Pancreas (tissue), 10 donors: ENCODE measurements around the gene ASCC3. TPM values are rescaled to one million over a fixed set of nuclear protein-coding genes. Genes with fewer than 3 reads are reported as not detected.
"Not testable (repeated sequence)": the region's sequence is repeated elsewhere in the genome, so short reads cannot be mapped to it uniquely, and the experiment has no call there.

Experiments used
- ATAC-seq, 4 donors: fragments of 200-7000 bp; cut with Tn5 transposase; one replicate each; pipeline versions ENCODE4 v1.8.0 to v1.9.1; 2020; ENCODE audit warnings: mild to moderate bottlenecking in 4 of 4, moderate library complexity in 4 of 4
- DNase-seq, 6 donors: peaks; one replicate each; pipeline ENCODE4 v3.0.0-alpha.2; 2020
- FAIRE-seq: peaks from 2 replicates; lab custom pipeline; 2012; peaks lifted over from hg19 to GRCh38; lab: Jason Lieb, UNC
- H3K27ac ChIP-seq, 4 donors: fragments of 200-600 bp; sonication (generic); 1 replicate in 3 of 4; 2 replicates in 1 of 4; pipeline versions ENCODE4 v1.5.0 to v1.8.0; 2020
- H3K27me3 ChIP-seq, 4 donors: fragments of 200-600 bp; one replicate each; pipeline ENCODE4 v1.8.0; 2021
- H3K36me3 ChIP-seq, 3 donors: fragments of 200-600 bp; sonication (generic) in 1 of 3; one replicate each; pipeline versions ENCODE4 v1.5.0 to v1.8.0; 2020 to 2021
- H3K4me1 ChIP-seq, 3 donors: fragments of 200-600 bp; one replicate each; pipeline ENCODE4 v1.8.0; 2021
- H3K4me3 ChIP-seq, 4 donors: fragments of 200-600 bp; sonication (generic) in 2 of 4; one replicate each; pipeline versions ENCODE4 v1.5.0 to v1.8.0; 2020 to 2021
- H3K9me3 ChIP-seq, 4 donors: fragments of 200-600 bp; one replicate each; pipeline ENCODE4 v1.8.0; 2021
- WGBS, 2 donors: extraction: QIAGEN DNeasy Blood & Tissue Kit; methylation state at CpG; one replicate each; pipeline ENCODE4 v1.1.7; 2013; 5-methylcytosine and 5-hydroxymethylcytosine counted together
- intact Hi-C, 3 donors: fragments of 100-400 bp; cut with DNase I; formaldehyde crosslinking; loops; one replicate each; pipeline versions ENCODE4 v1.11.1 to v1.14.2; 2022
- polyA plus RNA-seq, 2 donors: library from polyadenylated mRNA; stranded (reverse); fragments of 200-250 nt; gene quantifications; one replicate each; pipeline ENCODE4 v1.2.3, GENCODE V29; 2013
- total RNA-seq, 6 donors: library from RNA; stranded (reverse); fragmentation: NEBNext Ultra II Directional in 4 of 6; extraction: Animal tissue kit (Norgen Biotek cat#: 25700) in 4 of 6; gene quantifications; one replicate each; pipeline versions ENCODE4 v1.2.1 to v1.2.4, GENCODE V29; 2021 to 2023
- TF ChIP-seq, protein P1 (sequence below), 4 donors: fragments of 200-600 bp; sonication (generic) in 3 of 4; IDR thresholded peaks; one replicate each; pipeline versions ENCODE4 v1.5.0 to v1.8.0; 2021; ENCODE audit warnings: antibody characterized with exemption in 4 of 4
- donor health status: healthy with polysubstance abuse.
- donor health status: DM: no; HTN: no; CAD: no; lungs with moderate emphysema.
- donor health status: DM: no; HTN: no; CAD: no.
- donor health status: control.
- donor health status: control.
- donor health status: Bipolar disorder and iron deficiency.
- donor health status: DM: yes; HTN: yes; CAD: no.
- donor health status: DM: no; HTN: no; CAD: no.
- donor health status: DM: no; HTN: no; CAD: no.
- donor health status: DM: yes; HTN: yes; CAD: no.

The ASCC3 gene
- total and polyA plus RNA-seq, 8 donors, result 4.4 to 20.3 (median 13.4) TPM

DNA sequence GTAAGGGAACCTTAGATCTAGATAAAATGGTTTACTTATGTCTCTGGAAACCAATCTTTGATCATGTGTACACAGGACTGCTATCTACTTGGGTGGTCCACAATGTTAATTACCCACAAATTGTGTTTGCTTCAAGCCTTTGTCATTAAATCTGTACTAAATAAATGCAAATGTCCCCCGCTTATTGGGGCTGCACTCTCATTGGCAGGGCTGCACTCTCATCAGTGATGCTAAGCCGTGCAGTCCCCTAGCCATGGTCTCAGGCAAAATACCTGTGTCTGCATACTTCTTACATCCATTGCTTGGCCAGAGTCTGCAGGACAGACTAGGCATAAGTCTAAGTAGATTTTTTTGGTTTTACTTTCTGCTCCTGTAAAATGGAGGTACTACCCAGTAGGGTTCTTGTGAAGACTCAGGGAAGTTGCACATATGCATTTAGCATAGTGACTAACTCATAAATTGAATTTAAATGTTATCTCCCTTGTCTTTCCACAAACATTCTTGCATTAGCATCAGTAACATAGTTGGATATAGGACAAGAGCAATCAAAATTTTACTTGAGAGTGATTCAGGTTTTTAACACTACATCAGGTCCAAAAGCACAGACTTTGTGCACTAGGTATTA lies 117.4 kb downstream of the ASCC3 start:
- FAIRE-seq (no peak), DNase-seq (no peak), ATAC-seq (no peak)
- H3K9me3 ChIP-seq, result no peaks in the 10 kb centered on the region
- H3K4me3 ChIP-seq, result no peak overlapping the region
- 99 to 100% methylated on average over 2 of the region's 2 CpGs for WGBS, 2 donors
- intact Hi-C loops, result no loop called here
- TF ChIP-seq, protein P1, sequence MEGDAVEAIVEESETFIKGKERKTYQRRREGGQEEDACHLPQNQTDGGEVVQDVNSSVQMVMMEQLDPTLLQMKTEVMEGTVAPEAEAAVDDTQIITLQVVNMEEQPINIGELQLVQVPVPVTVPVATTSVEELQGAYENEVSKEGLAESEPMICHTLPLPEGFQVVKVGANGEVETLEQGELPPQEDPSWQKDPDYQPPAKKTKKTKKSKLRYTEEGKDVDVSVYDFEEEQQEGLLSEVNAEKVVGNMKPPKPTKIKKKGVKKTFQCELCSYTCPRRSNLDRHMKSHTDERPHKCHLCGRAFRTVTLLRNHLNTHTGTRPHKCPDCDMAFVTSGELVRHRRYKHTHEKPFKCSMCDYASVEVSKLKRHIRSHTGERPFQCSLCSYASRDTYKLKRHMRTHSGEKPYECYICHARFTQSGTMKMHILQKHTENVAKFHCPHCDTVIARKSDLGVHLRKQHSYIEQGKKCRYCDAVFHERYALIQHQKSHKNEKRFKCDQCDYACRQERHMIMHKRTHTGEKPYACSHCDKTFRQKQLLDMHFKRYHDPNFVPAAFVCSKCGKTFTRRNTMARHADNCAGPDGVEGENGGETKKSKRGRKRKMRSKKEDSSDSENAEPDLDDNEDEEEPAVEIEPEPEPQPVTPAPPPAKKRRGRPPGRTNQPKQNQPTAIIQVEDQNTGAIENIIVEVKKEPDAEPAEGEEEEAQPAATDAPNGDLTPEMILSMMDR (IDR thresholded peaks at IDR 0.05), result no peak
- H3K27me3 ChIP-seq, result peaks cover 0 to 3% (median 0%) of the 10 kb centered on the region in 4 donors
- H3K36me3 ChIP-seq, result peaks cover 0 to 30% (median 2%) of the 10 kb centered on the region in 3 donors
- no peak overlapping the region for H3K27ac ChIP-seq
- no peaks in the 10 kb centered on the region for H3K4me1 ChIP-seq

DNA sequence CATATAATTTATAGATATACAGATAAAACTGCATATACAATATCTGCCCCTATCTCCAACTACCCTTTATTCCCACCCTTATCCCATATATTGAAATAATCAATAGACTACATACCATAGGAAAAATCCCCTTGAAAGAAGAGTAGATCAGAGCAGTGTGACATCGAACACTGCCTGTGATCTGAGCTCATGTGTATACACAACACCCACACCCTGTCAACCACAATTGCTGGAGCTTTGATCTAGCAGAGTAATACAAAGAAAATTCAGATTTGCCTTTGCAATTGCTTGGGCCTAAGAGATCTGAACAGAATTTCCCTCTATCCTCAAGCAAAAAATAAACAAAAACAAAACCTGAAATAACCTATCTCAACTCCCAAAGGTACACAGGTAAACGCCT lies 119.3 kb downstream of the ASCC3 start:
- peaks cover 0 to 29% (median 0%) of the 10 kb centered on the region in 3 donors for H3K36me3 ChIP-seq
- no peak overlapping the region for H3K27ac ChIP-seq
- no peaks in the 10 kb centered on the region for H3K9me3 ChIP-seq
- 84 to 89% methylated on average over 2 of the region's 2 CpGs for WGBS, 2 donors
- no peak overlapping the region for H3K4me3 ChIP-seq
- intact Hi-C loops, result no loop called here
- no peak for ATAC-seq
- TF ChIP-seq, protein P1 (IDR thresholded peaks at IDR 0.05), result no peak
- FAIRE-seq, result no peak
- H3K4me1 ChIP-seq, result no peaks in the 10 kb centered on the region
- no peak for DNase-seq
- no peaks in the 10 kb centered on the region for H3K27me3 ChIP-seq

DNA sequence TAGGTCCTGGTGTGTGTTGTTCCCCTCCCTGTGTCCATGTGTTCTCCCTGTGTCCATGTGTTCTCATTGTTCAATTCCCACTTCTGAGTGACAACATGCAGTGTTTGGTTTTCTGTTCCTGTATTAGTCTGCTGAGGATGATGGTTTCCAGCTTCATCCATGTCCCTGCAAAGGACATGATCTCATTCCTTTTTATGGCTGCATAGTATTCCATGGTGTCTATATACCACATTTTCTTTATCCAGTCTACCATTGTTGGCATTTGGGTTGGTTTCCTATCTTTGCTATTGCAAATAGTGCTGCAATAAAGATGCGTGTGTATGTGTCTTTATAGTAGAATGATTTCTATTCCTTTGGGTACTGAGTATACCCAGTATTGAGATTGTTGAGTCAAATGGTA lies 122.7 kb downstream of the ASCC3 start:
- H3K9me3 ChIP-seq, ATAC-seq, H3K4me3 ChIP-seq, H3K27ac ChIP-seq, H3K36me3 ChIP-seq, FAIRE-seq, H3K27me3 ChIP-seq, H3K4me1 ChIP-seq, DNase-seq, intact Hi-C loops: not testable (repeated sequence)
- WGBS, 2 donors, result 97 to 99% methylated on average over 1 of the region's 1 CpG

DNA sequence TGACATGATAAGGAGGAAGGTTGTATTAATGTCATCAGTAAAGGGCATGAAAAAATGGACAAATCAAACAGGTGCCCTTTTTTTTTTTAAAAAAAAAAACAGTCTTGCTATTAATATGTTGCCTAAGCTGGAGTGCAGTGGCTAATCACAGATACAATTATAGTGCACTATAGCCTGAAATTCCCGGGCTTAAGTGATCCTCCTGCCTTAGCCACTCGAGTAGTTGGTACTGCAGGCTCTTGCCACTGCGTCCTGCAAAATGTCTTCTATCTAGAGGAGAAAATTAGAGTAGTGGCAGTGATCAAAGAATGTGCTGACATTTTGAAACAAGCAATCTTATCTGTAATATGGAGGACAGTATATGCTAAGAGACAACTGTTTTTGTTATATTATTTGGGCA lies 127.7 kb downstream of the ASCC3 start:
- intact Hi-C loops, result no loop called here
- Histone ChIP-seq H3K9me3 (no peaks in the 10 kb centered on the region), H3K27ac (no peak overlapping the region), H3K4me3 (no peak overlapping the region), H3K4me1 (no peaks in the 10 kb centered on the region), H3K36me3 (no peaks in the 10 kb centered on the region), H3K27me3 (no peaks in the 10 kb centered on the region)
- FAIRE-seq (no peak), ATAC-seq (no peak), DNase-seq (no peak)
- TF ChIP-seq, protein P1 (IDR thresholded peaks at IDR 0.05), result no peak
- WGBS, 2 donors, result 96% methylated on average over 3 of the region's 3 CpGs

DNA sequence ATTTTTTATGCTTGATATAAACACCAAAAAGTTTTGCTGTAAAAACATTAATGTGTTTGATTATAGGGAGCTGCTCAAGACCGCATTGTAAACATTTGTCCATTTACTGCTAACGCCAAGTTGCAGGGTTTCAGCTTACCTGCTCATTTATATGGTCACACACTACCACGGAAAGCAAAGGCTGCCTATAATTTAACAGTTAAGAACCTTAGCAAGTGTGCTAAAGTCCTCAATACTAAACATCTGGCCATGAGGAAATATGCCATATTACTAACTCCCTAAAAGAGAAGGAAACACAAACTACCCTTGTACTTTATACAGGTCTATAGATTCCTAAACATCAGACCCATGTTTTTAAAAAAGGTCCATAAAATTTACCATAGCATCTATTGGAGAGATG lies 129.5 kb downstream of the ASCC3 start:
- Histone ChIP-seq H3K27me3 (no peaks in the 10 kb centered on the region), H3K4me1 (no peaks in the 10 kb centered on the region), H3K36me3 (no peaks in the 10 kb centered on the region), H3K9me3 (no peaks in the 10 kb centered on the region), H3K27ac (no peak overlapping the region), H3K4me3 (no peak overlapping the region)
- ATAC-seq (no peak), DNase-seq (no peak), FAIRE-seq (no peak)
- TF ChIP-seq, protein P1 (IDR thresholded peaks at IDR 0.05), result no peak
- 63 to 68% methylated on average over 3 of the region's 3 CpGs for WGBS, 2 donors
- intact Hi-C loops, result no loop called here
